Type B pancreatic cell (in vitro differentiated cells): ENCODE data around the gene TRAF3. TPM values are rescaled to one million over a fixed set of nuclear protein-coding genes. Genes with fewer than 3 reads are reported as not detected.

Experiments used
- DNase-seq: peaks from one replicate; pipeline ENCODE4 v3.0.0; 2021; ENCODE audit warnings: mixed read lengths; ENCODE audit not compliant: unreplicated experiment; ENCODE audit errors: extremely low spot score
- H3K27ac Mint-ChIP-seq: 2 replicates; pipeline ENCODE4 v1.8.0; 2021; ENCODE audit warnings: mild to moderate bottlenecking, mixed read lengths
- H3K27me3 Mint-ChIP-seq: 2 replicates; pipeline ENCODE4 v1.8.0; 2021; ENCODE audit warnings: mixed read lengths
- H3K36me3 Mint-ChIP-seq: 2 replicates; pipeline ENCODE4 v1.8.0; 2021; ENCODE audit warnings: mixed read lengths
- H3K4me1 Mint-ChIP-seq: one replicate; pipeline ENCODE4 v1.8.0; 2021; ENCODE audit warnings: mixed read lengths; ENCODE audit not compliant: unreplicated experiment
- H3K4me3 Mint-ChIP-seq: 2 replicates; pipeline ENCODE4 v1.8.0; 2021; ENCODE audit warnings: mild to moderate bottlenecking, mixed read lengths
- H3K9me3 Mint-ChIP-seq: 2 replicates; pipeline ENCODE4 v1.8.0; 2021; ENCODE audit warnings: mixed read lengths
- CTCF ChIP-seq: fragments of 200-600 bp; sonication (generic); conservative IDR thresholded peaks from 2 replicates; pipeline ENCODE4 v1.5.0; 2021; ENCODE audit warnings: antibody characterized with exemption, mild to moderate bottlenecking
- total RNA-seq: library from RNA; stranded (reverse); gene quantifications from 2 replicates; pipeline ENCODE4 v1.2.1, GENCODE V29; 2021; ENCODE audit warnings: low replicate concordance

The TRAF3 gene
- total RNA-seq, 1 donor from 2014 or later, result 24.0 TPM

- Mint-ChIP-seq H3K4me1 (no peaks in the 10 kb centered on the region), H3K36me3 (peaks cover 14% of the 10 kb centered on the region), H3K27me3 (no peaks in the 10 kb centered on the region), H3K4me3 (no peak overlapping the region), H3K9me3 (no peaks in the 10 kb centered on the region), H3K27ac (no peak overlapping the region)
- TF ChIP-seq CTCF, result no peak
- no peak for DNase-seq
Measured at GRCh38 chr14:102909462-102909861, 132.2 kb downstream of the TRAF3 start.

GRCh38 chr14:102909911-102910310 lies 132.7 kb downstream of the TRAF3 start:
- Mint-ChIP-seq H3K27me3 (no peaks in the 10 kb centered on the region), H3K27ac (no peak overlapping the region), H3K36me3 (peaks cover 14% of the 10 kb centered on the region)

GRCh38 chr14:102910442-102910841 lies 133.2 kb downstream of the TRAF3 start:
- no peaks in the 10 kb centered on the region for H3K27me3 Mint-ChIP-seq
- H3K27ac Mint-ChIP-seq, result no peak overlapping the region
- peaks cover 9% of the 10 kb centered on the region for H3K36me3 Mint-ChIP-seq
- no peak overlapping the region for H3K4me3 Mint-ChIP-seq
- DNase-seq, result no peak
- TF ChIP-seq CTCF, result no peak
- H3K9me3 Mint-ChIP-seq, result no peaks in the 10 kb centered on the region
- no peaks in the 10 kb centered on the region for H3K4me1 Mint-ChIP-seq

More at GRCh38 chr14:102909911-102910310, 132.7 kb downstream of the TRAF3 start:
- Mint-ChIP-seq H3K9me3 (no peaks in the 10 kb centered on the region), H3K4me1 (no peaks in the 10 kb centered on the region), H3K4me3 (no peak overlapping the region)
- DNase-seq, result no peak
- no peak for TF ChIP-seq CTCF

- Mint-ChIP-seq H3K9me3 (no peaks in the 10 kb centered on the region), H3K4me3 (no peak overlapping the region)
Measured at GRCh38 chr14:102911541-102911951, 134.3 kb downstream of the TRAF3 start.

GRCh38 chr14:102911991-102912761 lies 134.9 kb downstream of the TRAF3 start:
- no peaks in the 10 kb centered on the region for H3K4me1 Mint-ChIP-seq
- H3K27ac Mint-ChIP-seq, result no peak overlapping the region
- H3K27me3 Mint-ChIP-seq, result no peaks in the 10 kb centered on the region
- no peaks in the 10 kb centered on the region for H3K36me3 Mint-ChIP-seq
- TF ChIP-seq CTCF, result no peak
- DNase-seq, result no peak
- H3K9me3 Mint-ChIP-seq, result no peaks in the 10 kb centered on the region
- no peak overlapping the region for H3K4me3 Mint-ChIP-seq

More at GRCh38 chr14:102911541-102911951, 134.3 kb downstream of the TRAF3 start:
- no peaks in the 10 kb centered on the region for H3K4me1 Mint-ChIP-seq
- TF ChIP-seq CTCF, result no peak
- no peak for DNase-seq
- H3K27me3 Mint-ChIP-seq, result no peaks in the 10 kb centered on the region
- H3K36me3 Mint-ChIP-seq, result peaks cover 2% of the 10 kb centered on the region
- H3K27ac Mint-ChIP-seq, result no peak overlapping the region
